Measurements from ENCODE around the gene SLC25A31. TPM values are rescaled to one million over a fixed set of nuclear protein-coding genes. Genes with fewer than 3 reads are reported as not detected.

Gene SLC25A31
- total and polyA plus RNA-seq, 2 of the 13 experiments (the other 11 are each of a cell fraction or from before 2014, with no cell fraction given) = 0.04 TPM; not detected in 1

- CTCF ChIA-PET (ENCODE audit: low intra/inter-chr PET ratio, low total read pairs) = no interaction called here
- H3K27me3 ChIP-seq (ENCODE audit: control insufficient read depth in 1 of 2, insufficient read depth in 2 of 2, low read length in 2 of 2) = no peaks in the 10 kb centered on the region; a peak in 1 of 5 replicates
- intact Hi-C loops (cut with micrococcal nuclease; ENCODE audit: unreplicated experiment) = loop anchor here (10.0 kb wide), 2 partner anchors 103 to 183 kb away; partner anchors contain the start of genes ABHD18, MFSD8 and PLK4
Observed at GRCh38 chr4:127781300-127782024, 51.3 kb downstream of the SLC25A31 start.

More at GRCh38 chr4:127781300-127782024, 51.3 kb downstream of the SLC25A31 start:
- ATAC-seq (no peak), FAIRE-seq (no peak), DNase-seq (ENCODE audit: low spot score) (no peak)
- Histone ChIP-seq H3K4me1 (ENCODE audit: insufficient read depth, low read length) (peaks cover 34% of the 10 kb centered on the region), H3K4me3 (replicated peaks in 1 of 3; ENCODE audit: insufficient read depth in 1 of 3, low read depth in 2 of 3, low read length in 3 of 3) (peak overlapping the region; percentile 44 to 88 (median 82); a peak in 5 of 6 replicates), H3K9me3 (ENCODE audit: low read length) (no peaks in the 10 kb centered on the region), H3K79me2 (ENCODE audit: insufficient read depth, low read length) (peaks cover 30% of the 10 kb centered on the region), H3K9ac (ENCODE audit: insufficient read depth, low read depth, low read length) (peak overlapping the region; percentile 39; the same call in 1 of the 2 replicates), H2AFZ (ENCODE audit: low read length) (no peak overlapping the region), H3K4me2 (ENCODE audit: low read depth, low read length) (peak overlapping the region; percentile 90), H3K27ac (ENCODE audit: extremely low read length, insufficient read depth, low read length) (no peak overlapping the region), H4K20me1 (ENCODE audit: insufficient read depth, low read length) (no peaks in the 10 kb centered on the region), H3K36me3 (replicated peaks in 1 of 2; ENCODE audit: control insufficient read depth in 1 of 2, insufficient read depth in 2 of 2, low read length in 2 of 2) (no peaks in the 10 kb centered on the region)
- in situ Hi-C loops (cut with HindIII; ENCODE audit: extremely low pct_ligation_motif_present, low pct_unique_long_range_greater_than_20kb) = no loop called here
- 94% methylated on average over 20 of the region's 43 CpGs for WGBS (ENCODE audit: low lambda C conversion rate)
- TF ChIP-seq MBD4 (IDR thresholded peaks at IDR 0.05; ENCODE audit: borderline replicate concordance, low read length) (no peak), ZNF879 (CRISPR knock-in tag; IDR thresholded peaks at IDR 0.05) (0 out of 2 replicates have a peak, but pooled peaks have one; percentile 16), ZBTB33 (CRISPR knock-in tag; IDR thresholded peaks at IDR 0.05) (0 out of 2 replicates have a peak, but pooled peaks have one; percentile 7)
- BruUV-seq (replicated peaks) = no TSS peak
- POLR2A ChIA-PET = no interaction called here

Measured in HepG2 (cell line).